ENCODE results near the gene PHKA2. TPM values are rescaled to one million over a fixed set of nuclear protein-coding genes. Genes with fewer than 3 reads are reported as not detected.

The PHKA2 gene
- total RNA-seq, 1 donor from 2014 or later: 20.8 TPM

DNA sequence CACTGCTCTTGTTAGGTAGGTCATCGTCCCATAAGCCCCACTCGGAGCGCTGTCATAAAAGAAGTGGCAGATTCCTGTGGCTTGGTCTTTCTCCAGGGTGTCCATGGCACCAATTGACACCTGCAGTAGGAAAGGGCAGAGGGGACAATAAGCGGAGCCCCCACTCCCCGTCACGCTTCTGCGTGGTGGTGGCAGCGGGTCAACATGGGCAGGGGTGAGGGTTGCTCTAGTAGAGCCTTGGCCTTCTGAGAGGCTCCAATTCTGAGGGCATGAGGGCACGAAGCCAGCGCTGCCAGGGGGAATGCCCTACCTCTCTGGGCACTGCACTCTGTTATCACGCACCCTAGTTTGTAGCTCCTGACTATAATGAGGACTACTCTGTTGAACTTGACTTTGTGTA lies 90.4 kb downstream of the PHKA2 start:
- DNase-seq (ENCODE audit: low spot score in 2 of 2) (no peak), FAIRE-seq (no peak)

DNA sequence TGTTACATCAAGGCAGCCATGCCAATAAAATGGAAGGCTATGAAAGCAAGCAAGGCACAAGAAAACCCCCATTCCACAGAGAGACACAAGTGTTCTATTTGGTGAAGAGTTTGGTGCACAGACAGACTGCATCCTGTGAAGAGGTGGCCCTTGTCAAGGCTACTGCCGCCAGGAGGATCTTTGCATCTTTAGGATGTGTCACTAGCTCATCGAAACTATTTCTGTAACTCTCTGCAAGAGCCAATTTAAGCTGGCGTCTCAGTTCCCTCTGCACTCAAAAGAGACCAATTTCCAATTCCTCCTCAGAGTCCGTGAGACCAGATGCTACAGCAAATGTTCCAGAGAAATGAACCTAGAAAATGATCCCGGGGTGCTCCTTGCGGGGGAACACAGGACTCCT lies 91.0 kb downstream of the PHKA2 start:
- no peak for DNase-seq (ENCODE audit: low spot score in 2 of 2)
- FAIRE-seq: no peak

DNA sequence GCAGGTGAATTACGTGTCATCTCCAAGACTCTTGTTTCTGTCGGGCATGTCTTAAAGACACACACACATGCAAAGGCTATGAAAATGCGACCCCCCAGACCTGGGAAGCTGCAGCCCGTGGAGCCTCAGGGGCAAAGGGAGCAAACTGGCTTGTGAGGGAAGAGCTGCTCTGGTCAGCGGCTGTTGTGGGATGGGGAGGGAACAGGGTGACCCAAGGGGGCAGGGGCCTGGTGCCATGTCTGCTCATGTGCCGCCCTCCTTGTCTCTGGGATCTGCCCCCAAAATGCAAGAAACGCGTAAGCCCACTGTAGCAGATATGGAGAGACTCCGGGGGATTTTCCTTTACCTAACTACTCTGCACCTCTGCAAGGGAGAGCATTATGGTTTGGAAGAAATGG lies 92.4 kb downstream of the PHKA2 start:
- DNase-seq (ENCODE audit: low spot score in 2 of 2) (no peak), FAIRE-seq (no peak)

DNA sequence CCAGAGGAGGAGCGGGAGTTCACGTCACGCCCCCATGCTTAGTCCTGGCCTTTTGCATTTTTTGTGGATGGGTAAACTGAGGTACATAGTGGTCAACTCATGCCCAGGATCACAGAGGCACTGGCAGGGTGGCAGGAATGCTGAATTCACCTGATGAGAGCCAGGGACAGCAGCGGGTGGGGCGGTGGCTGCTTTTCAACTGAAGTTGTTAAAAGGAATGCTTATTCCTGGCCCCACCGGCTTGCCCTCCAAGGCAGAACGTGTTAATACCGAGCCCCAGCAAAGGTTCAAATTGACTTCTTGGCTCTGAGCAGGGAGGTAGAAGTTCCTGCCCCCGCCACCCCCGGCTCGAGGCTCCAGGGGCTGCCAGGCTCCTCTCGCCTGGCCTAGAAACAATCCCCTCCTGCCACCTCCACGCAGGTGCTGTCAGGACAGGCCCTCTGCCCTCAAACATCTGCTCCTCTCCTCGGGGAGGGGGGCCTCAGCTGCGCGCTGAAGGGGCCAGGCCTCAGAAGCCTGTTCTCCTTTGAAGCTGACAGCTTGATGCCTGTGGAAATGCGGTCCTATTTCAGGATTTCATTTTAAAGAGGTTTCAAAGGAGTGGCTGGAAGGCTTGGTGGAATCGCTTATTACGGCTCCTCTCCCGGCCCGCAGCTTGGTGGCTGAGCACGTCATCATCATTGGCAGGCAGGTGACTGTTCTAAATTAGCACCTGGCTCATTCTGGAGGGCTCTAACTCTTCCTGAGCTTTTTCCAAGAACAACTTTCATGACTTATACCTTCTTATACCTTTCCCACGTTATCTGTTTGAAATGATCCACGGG lies 93.0 kb downstream of the PHKA2 start:
- no peak for DNase-seq (ENCODE audit: low spot score in 2 of 2)
- no peak for FAIRE-seq

DNA sequence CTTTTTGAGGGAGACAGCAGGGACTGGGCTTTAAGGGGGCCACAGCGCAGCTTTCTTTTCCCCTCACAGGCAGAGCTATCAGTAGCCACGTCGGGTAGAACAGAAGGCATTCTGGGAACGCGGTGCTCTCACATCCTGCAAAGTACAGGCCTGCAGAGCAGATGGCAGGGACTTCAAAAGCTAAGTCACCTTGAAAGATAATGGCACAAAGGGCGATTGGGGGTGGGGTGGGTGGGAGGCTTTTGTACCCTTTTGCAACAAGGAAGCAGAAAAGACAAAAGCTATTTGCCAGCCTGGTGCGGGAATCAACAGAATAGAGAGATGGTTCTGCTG lies 93.9 kb downstream of the PHKA2 start:
- DNase-seq (ENCODE audit: low spot score in 2 of 2) (no peak), FAIRE-seq (no peak)

DNA sequence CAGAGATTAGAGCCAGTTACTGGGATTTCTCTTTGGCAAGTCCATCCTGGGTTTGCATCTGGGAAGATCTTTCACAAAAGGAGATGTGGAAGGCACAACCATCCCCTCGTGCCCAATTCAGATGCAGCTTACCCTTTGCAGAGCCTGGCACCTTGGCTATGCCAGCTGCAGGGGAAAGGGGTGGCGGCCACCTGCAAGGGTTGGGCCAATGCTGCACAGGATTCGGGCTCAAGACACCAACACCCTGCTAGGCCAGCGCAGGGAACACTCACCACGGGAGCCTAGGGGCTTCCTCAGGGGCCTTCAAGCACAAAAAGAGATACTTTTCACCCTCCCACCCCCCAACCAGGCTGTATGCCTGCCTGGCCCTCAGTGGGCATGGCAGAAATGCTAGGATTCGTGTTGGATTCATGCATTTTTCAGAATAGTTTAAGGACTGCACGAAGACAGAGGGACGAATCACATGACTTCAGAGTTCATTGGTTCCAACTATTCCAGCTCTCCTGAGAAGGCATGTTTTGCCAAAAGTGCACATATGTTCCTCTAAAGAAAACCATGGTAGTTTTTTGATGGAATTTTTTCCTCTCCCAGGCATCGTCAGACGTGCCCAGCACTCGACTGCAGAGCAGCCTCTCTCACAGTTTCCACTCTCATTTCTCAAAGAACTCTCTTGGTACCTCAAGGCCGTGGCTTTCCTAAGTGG lies 94.4 kb downstream of the PHKA2 start:
- DNase-seq (ENCODE audit: low spot score in 2 of 2): no peak
- no peak for FAIRE-seq

DNA sequence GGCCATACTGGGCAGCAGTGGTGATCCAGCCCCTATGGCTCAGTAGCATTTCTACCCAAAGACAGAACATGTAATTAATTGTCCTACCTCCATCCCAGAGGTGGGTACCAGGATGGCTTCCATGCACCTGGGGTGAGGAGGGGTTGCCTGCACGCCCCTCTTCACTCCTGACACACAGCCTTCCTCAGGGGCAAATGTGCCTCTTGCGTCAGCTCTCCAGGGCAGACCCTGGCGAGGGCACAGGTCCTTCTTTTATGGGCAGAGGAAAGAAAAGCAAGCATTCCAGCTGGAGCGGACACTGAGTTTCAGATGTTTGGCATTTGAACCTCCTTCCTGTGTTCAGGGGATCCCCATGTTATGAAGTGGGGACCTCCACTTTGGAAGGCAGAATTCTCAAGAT lies 95.6 kb downstream of the PHKA2 start:
- no peak for FAIRE-seq
- DNase-seq (ENCODE audit: low spot score in 2 of 2): no peak

DNA sequence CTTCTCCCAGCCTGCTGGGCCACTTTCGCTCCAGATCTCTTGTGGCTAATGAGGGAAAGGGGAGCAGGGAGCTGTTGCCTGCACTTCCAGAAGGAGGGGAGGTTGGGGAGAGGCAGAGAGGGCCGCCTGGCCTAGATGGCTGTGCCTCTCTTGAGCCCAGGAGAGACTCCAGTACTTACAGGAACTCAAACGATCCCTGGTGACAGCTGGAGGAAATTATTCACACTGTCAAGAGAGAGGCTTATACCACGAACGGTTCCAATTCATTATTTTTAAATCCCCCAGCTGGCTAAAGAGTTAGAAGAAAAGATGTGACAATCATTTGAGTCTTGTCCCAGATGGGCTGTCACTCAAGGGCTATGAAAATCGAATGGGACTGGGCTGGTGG lies 96.1 kb downstream of the PHKA2 start:
- DNase-seq (ENCODE audit: low spot score in 2 of 2) (no peak), FAIRE-seq (no peak)

DNA sequence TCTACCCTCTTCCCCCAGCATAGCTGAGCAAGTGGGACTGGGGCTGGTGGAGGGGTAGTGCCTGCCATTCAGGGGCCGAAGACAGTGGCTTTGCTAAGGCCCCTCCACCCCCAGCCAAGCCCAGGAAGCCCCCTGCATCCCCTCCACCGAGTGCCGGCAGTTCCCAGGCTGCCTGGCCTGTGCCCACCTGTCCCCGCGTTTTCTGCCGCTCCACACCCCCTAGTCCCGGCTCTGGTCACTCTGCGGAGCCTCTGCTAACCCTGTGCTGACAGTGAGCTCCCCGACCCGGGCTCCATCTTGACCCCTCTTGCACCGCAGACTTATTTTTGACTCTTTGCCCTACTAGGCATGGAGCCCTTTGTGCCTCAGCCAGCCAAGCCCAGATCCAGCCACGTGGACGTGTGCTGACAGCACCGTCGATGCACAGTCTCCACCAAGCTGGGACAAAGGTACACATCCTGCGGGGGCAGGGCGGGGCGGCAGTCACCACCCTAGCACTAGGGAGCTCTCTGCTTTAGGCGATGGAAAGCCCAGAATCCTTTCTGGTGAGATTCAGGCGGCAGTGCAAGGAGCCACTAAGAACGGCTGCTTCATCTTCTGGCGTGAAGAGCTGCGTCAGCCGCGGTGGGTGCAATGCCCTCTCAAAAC lies 96.6 kb downstream of the PHKA2 start:
- no peak for DNase-seq (ENCODE audit: low spot score in 2 of 2)
- FAIRE-seq: no peak

DNA sequence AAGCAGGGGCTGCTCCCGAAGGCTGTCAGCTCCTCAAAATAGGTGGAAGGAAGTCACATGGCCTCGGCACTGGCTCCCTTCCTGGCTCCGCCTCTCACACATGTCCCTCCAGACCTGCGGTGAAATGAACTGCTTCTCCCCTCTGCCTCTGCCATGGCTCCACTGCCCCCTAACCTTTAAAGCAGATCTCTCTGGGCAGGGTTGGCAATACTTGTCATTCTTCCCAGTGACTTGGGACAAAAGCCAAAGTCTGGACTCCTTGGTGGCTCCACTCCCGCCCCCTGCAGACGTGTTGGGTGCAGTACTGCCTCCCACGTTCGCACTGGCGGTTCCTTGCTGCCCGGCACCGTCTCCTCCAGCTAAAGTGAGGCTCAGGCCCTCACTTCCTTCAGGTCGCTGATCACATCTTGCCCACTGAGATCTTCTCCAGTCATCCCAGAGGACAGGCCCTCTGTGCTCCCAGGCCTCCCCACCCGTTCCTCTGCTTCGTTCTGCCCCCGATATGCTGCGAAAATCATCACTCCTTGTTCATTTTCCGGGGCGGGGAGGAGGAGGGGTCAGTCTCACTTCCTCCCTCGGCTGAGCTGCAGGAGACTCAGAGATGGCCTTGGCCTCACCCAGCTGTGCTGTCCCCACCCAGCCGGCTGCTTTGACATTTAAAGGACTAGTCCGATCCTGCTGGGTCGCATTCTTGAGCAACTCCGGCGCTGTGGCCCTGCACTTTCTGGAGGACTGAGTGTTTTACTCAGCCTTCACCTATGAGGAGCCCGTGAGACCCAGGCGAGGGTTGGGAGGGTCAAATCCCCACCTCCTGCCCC lies 97.4 kb downstream of the PHKA2 start:
- FAIRE-seq: no peak
- DNase-seq (ENCODE audit: low spot score in 2 of 2): peak in 1 of 2 donors; percentile 49

DNA sequence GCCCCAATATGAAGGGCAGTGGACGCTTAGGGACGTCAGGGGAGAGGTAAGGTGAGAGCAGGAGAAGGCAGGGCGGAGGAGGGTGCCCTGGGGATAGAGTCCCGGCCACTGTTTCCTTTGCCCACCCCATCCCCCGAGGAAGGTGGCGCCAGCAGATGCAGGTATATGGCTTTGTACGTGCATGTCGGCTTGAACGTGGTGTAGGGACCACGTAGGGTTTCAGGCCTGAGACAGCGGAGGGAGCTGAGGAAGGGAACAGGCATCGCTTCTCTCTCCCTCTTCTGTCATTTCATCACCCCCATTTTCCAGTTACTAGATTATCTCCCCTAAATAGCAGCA lies 97.9 kb downstream of the PHKA2 start:
- DNase-seq (ENCODE audit: low spot score in 2 of 2) (no peak), FAIRE-seq (no peak)

DNA sequence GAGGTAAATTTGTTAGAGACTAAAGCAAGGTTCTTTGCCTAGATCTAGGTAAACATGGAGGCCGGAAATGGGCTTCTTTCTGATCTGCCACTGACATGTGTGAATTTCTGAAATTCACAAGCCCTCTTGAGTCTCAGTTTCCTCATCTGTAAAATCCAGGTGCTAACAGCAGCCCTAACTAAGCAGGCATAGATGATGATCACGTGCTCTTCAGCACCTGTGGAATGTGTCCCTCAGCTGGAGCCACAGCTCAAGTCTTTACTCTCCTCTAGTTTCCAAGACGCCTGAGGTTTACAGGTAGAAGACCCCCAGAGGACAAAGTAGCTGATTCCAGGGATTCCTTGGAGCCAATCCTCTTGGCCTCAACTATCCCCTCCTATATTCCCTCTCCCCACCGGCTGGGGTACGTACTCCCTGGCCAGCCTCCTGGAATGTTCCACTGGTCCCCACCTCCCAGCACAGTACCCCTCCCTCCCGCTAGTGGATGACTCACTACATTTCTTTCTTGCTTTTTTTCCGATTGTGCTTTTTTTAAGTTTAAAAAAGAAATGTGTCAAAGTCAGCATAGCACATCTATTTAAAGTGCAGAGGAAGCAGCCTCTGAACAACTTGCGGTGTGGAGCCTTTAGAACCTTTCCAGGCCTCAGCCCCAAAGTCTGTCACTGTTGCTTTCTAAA lies 98.4 kb downstream of the PHKA2 start:
- DNase-seq (ENCODE audit: low spot score in 2 of 2) (no peak), FAIRE-seq (no peak)

DNA sequence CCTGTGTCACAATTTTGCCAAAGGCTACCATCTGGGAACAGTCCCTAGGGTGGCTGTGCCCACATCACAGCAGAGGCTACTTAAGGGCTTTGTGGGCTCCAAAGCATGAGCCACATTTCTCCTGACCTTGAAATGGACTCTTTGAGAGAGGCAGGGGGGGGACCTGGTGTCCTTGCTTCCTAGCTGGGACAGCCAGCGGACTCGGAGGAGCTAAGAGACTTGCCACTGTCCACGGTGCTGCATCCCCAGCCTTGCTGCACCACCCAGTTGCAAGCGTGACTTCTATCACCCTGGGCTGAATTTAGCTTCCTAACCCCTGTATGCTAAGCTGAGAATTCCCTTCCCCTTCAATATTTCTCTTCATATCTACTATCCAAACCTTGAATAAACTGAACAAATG lies 99.0 kb downstream of the PHKA2 start:
- FAIRE-seq (no peak), DNase-seq (ENCODE audit: low spot score in 2 of 2) (no peak)

DNA sequence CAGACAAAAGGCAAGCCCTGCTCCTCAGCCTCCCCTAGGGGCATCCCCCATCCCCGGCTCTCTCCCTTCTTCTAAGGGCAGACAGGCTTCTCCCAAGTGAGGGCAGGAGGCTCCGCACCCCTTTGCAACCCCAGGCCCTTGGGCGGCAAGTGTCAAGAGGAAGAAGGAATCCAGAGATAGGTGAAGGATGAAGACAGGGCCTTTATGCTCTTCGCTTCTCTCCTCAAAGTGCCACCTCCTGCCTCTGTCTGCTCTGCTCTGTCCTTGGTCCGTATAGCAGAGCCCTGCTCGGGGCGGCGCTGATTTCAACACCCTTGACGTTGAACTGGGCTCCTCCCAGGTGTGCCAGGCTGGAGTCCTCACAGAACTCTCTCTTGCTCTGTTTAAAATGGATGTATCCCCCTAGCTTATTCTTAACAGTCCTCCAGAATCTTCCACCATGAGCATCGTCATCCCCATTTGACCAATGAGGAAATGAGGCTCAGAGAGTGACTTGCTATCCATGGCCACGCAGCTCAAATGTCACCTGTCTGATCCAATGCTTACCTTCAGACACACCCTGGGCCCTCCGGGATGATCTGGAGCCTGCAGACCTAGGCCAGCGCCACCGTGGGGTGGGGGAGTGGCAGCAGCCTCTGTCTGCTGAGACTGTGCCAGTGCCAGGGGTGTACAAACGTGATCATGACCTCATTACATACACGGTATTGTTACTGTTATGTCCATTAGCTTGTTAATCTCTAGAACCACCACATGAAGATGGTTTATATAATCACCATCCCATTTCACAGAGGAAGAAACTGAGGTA lies 99.8 kb downstream of the PHKA2 start:
- no peak for DNase-seq (ENCODE audit: low spot score in 2 of 2)
- FAIRE-seq: no peak

DNA sequence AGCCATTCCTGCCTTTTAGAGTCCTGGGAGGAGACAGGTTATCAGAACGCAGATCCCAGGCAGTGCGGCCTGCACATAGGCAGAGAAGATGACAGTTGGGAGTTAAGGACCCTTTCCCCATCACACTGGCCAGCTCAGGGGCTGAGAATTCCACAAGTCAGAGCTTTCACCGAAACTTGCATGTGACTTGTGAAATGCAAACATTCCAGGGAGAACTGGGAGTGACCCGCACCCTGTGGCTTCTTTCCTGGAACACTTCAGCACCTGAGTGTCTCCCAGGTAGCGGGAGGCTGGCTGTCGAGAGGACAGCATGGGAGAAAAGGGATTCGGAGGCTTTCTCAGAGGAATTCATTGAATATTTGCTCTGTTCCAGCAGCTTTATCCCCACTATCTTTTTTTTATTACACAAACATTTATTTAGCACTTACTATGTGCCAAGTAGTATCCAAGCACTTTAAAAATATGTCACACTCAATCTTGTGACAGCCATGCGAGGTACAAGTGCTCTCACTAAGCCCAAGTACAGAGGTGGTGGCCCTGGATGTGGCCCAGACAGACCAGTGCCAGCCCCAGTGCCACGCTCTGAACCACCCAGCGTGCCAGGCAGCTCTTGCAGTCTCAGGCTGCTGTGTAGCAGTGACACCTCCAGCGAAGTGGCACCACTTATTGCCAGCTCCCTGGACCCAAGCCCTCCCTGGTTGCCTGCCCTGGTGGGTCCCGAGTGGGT lies 100.5 kb downstream of the PHKA2 start:
- DNase-seq (ENCODE audit: low spot score in 2 of 2): no peak

DNA sequence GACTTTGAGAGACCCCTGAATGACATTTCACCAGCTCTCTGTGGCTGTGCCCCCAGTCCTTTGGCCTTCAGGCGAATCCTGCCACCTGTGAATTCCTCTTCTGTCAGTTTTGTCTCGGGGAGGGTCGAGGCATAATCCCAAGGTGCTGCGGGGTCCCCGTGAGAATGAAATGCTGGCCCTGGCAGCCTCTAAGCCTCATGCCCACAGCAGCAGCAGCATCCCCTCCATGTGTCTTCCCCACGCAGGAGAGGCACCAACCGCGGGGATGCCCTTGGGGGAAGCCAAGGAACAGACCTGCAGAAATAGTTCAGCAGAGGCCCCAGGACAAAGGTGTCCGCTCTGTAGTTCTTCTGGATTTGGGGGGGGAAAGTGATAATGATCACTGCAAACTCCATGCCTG lies 104.8 kb downstream of the PHKA2 start:
- FAIRE-seq: no peak
- DNase-seq (ENCODE audit: low spot score in 2 of 2): no peak

More for the DNA sequence above, 100.5 kb downstream of the PHKA2 start:
- FAIRE-seq: no peak

DNA sequence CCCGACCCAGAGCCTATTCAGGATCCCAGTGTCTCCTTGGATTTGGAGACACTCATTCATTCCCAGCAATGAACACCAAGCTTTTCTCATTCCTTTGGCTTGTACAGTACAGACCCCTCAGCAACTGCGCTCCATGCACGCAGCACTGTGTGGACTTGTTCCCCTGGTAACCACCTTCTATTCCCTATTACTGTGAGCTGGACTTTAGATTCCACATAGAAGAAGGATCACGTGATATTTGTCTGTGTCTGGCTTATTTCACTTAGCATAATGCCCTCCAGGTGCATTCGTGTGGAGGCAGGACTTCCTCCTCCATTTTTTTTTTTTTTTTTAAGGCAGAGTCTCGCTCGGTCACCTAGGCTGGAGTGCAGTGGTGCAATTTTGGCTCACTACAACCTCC lies 106.4 kb downstream of the PHKA2 start:
- FAIRE-seq (no peak), DNase-seq (ENCODE audit: low spot score in 2 of 2) (no peak)

DNA sequence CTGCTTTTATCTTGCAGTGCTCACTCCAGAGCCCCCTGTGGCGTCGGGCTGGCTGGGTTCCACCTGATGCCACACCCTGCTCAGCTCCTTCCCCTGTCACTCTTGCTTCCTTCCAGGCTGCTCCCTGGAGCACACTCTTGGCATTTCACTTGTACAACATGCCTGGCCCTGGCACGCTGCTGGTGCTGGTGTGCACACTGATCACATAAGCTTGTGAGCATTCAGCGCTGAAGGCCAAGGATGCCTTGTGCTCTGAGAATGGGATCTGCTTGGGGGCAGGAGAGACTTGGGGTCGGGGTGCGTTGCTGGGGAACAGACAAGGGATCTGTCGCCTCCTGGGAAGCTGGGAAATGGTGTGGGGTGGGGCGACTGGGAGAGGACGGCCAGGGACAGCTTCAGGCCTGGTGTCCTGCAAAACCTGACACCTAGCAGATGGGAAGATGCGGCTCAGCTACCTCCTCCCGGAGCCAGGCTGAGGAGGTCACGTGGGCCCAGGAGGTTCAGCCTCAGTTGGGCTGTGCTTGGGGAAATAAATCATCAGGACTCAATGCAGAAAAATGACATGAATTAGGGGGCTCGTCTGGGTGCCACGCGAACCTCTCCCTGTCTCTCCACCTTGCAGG lies 108.5 kb downstream of the PHKA2 start:
- no peak for FAIRE-seq

More for the DNA sequence above, 108.5 kb downstream of the PHKA2 start:
- no peak for DNase-seq (ENCODE audit: low spot score in 2 of 2)
